Hematopoietic multipotent progenitor cell treated with erythropoietin and hydrocortisone succinate and interleukin-3 and kit ligand, for 17 days (in vitro differentiated cells): ENCODE results near the gene SLC26A4.

Source experiments
- DNase-seq: peaks from one replicate; pipeline ENCODE4 v3.0.0-alpha.2; 2015; ENCODE audit warnings: low spot score

SLC26A4 gene

GRCh38 chr7:107697321-107698049 lies 36.9 kb downstream of the SLC26A4 start:
- DNase-seq: no peak

GRCh38 chr7:107700570-107700969 lies 39.9 kb downstream of the SLC26A4 start:
- DNase-seq: no peak

GRCh38 chr7:107701191-107701590 lies 40.6 kb downstream of the SLC26A4 start:
- DNase-seq: no peak

- DNase-seq: no peak
Observed at GRCh38 chr7:107703219-107703618, 42.6 kb downstream of the SLC26A4 start.

GRCh38 chr7:107703872-107704271 lies 43.2 kb downstream of the SLC26A4 start:
- DNase-seq: no peak

GRCh38 chr7:107708956-107709355 lies 48.3 kb downstream of the SLC26A4 start:
- DNase-seq: no peak

GRCh38 chr7:107711301-107711700 lies 50.7 kb downstream of the SLC26A4 start:
- DNase-seq: no peak

GRCh38 chr7:107712025-107712424 lies 51.4 kb downstream of the SLC26A4 start:
- no peak for DNase-seq

- DNase-seq: no peak
Observed at GRCh38 chr7:107712896-107713295, 52.3 kb downstream of the SLC26A4 start.

- no peak for DNase-seq
Observed at GRCh38 chr7:107715531-107715930, 54.9 kb downstream of the SLC26A4 start.

- no peak for DNase-seq
Observed at GRCh38 chr7:107718456-107719193, 58.0 kb downstream of the SLC26A4 start.

GRCh38 chr7:107721286-107721685 lies 60.7 kb downstream of the SLC26A4 start:
- no peak for DNase-seq

- DNase-seq: no peak
Observed at GRCh38 chr7:107723255-107723654, 62.6 kb downstream of the SLC26A4 start.

GRCh38 chr7:107725138-107725740 lies 64.6 kb downstream of the SLC26A4 start:
- DNase-seq: peak; percentile 77

GRCh38 chr7:107726356-107727130 lies 65.9 kb downstream of the SLC26A4 start:
- DNase-seq: no peak

GRCh38 chr7:107728276-107728675 lies 67.6 kb downstream of the SLC26A4 start:
- no peak for DNase-seq

GRCh38 chr7:107742678-107743566 lies 82.3 kb downstream of the SLC26A4 start:
- DNase-seq: no peak

GRCh38 chr7:107743567-107744344 lies 83.1 kb downstream of the SLC26A4 start, which contains the start of gene CBLL1:
CBLL1 (plus strand) TSS chr7:107744142; CDS start chr7:107744164, 22 bp downstream.
- DNase-seq: peak; percentile 98

GRCh38 chr7:107744345-107744750 lies 83.7 kb downstream of the SLC26A4 start:
- DNase-seq: no peak

- DNase-seq: no peak
Observed at GRCh38 chr7:107746006-107746405, 85.4 kb downstream of the SLC26A4 start.
